ENCODE results near the gene METAP1D.

DNA sequence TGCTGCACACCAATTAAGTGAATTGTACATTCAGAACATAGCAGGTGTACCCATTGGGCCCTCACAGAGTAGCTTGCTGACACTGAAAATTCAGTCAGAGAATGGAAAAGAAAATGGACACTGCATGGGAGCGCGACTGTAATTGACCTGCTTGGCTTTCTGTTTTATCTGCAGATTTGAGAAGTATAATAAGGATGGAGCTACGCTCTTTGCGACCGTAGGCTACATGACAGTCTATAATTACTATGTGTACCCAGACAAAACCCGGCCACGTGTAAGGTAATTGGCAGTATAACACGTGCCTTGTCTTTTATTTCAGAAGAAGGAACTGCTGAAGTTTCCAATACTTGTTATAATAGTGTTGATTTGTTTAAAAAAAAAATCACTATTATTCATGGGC lies 33.5 kb upstream of the METAP1D start:
- TF ChIP-seq, protein P1, sequence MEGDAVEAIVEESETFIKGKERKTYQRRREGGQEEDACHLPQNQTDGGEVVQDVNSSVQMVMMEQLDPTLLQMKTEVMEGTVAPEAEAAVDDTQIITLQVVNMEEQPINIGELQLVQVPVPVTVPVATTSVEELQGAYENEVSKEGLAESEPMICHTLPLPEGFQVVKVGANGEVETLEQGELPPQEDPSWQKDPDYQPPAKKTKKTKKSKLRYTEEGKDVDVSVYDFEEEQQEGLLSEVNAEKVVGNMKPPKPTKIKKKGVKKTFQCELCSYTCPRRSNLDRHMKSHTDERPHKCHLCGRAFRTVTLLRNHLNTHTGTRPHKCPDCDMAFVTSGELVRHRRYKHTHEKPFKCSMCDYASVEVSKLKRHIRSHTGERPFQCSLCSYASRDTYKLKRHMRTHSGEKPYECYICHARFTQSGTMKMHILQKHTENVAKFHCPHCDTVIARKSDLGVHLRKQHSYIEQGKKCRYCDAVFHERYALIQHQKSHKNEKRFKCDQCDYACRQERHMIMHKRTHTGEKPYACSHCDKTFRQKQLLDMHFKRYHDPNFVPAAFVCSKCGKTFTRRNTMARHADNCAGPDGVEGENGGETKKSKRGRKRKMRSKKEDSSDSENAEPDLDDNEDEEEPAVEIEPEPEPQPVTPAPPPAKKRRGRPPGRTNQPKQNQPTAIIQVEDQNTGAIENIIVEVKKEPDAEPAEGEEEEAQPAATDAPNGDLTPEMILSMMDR (IDR thresholded peaks at IDR 0.05; ENCODE audit: insufficient read depth, low read length): no peak
- no peak for TF ChIP-seq POLR2AphosphoS5 (IDR thresholded peaks at IDR 0.05; ENCODE audit: low read depth)

Data from HL-60 (cell line).